Astrocyte (in vitro differentiated cells and primary cell): ENCODE results near the gene SAP130. TPM values are rescaled to one million over a fixed set of nuclear protein-coding genes. Genes with fewer than 3 reads are reported as not detected.
A peak's percentile ranks its signal among the peaks of the same experiment; 100 is the strongest.

Experiments
- DNase-seq: peaks from one replicate; pipeline ENCODE4 v3.0.0-alpha.2; 2010; ENCODE audit warnings: low read depth
- FAIRE-seq: peaks from 2 replicates; lab custom pipeline; 2011; peaks lifted over from hg19 to GRCh38; lab: Jason Lieb, UNC
- H2AFZ ChIP-seq: 2 replicates; pipeline ENCODE4 v1.6.0; 2012; ENCODE audit warnings: low read depth, low read length, inconsistent platforms
- H3K27ac ChIP-seq: 2 replicates; pipeline ENCODE4 v1.5.1; 2011; ENCODE audit warnings: low read depth, low read length, inconsistent platforms
- H3K27me3 ChIP-seq: 2 replicates; pipeline ENCODE4 v1.6.0; 2011; ENCODE audit warnings: low read length, inconsistent platforms; ENCODE audit not compliant: insufficient read depth
- H3K36me3 ChIP-seq: 2 replicates; pipeline ENCODE4 v1.5.1; 2011; ENCODE audit warnings: low read length, inconsistent platforms; ENCODE audit not compliant: insufficient read depth
- H3K4me1 ChIP-seq: 2 replicates; pipeline ENCODE4 v1.5.1; 2011; ENCODE audit warnings: low read length, inconsistent platforms; ENCODE audit not compliant: insufficient read depth
- H3K4me2 ChIP-seq: 2 replicates; pipeline ENCODE4 v1.6.0; 2012; ENCODE audit warnings: low read length, inconsistent platforms
- H3K4me3 ChIP-seq: 2 replicates; pipeline ENCODE4 v1.5.1; 2011; ENCODE audit warnings: low read depth, mild to moderate bottlenecking, low read length, inconsistent platforms; ENCODE audit not compliant: insufficient read depth
- H3K79me2 ChIP-seq: 2 replicates; pipeline ENCODE4 v1.6.0; 2012; ENCODE audit warnings: mild to moderate bottlenecking, low read length, inconsistent platforms; ENCODE audit not compliant: insufficient read depth
- H3K9ac ChIP-seq: 2 replicates; pipeline ENCODE4 v1.6.0; 2012; ENCODE audit warnings: mild to moderate bottlenecking, low read length, inconsistent platforms
- H3K9me3 ChIP-seq: 2 replicates; pipeline ENCODE4 v1.5.1; 2012; ENCODE audit warnings: low read depth, mild to moderate bottlenecking, low read length, inconsistent platforms; ENCODE audit not compliant: insufficient read depth
- H4K20me1 ChIP-seq: 2 replicates; pipeline ENCODE4 v1.6.0; 2012; ENCODE audit warnings: low read length, inconsistent platforms; ENCODE audit not compliant: insufficient read depth
- H3K27ac Mint-ChIP-seq: one replicate; pipeline ENCODE4 v1.8.0; 2021; ENCODE audit warnings: mild to moderate bottlenecking, mixed read lengths; ENCODE audit not compliant: unreplicated experiment
- H3K27me3 Mint-ChIP-seq: one replicate; pipeline ENCODE4 v1.8.0; 2021; ENCODE audit warnings: low read depth, mixed read lengths; ENCODE audit not compliant: unreplicated experiment
- H3K36me3 Mint-ChIP-seq: one replicate; pipeline ENCODE4 v1.8.0; 2021; ENCODE audit warnings: low read depth, mixed read lengths; ENCODE audit not compliant: unreplicated experiment
- H3K4me1 Mint-ChIP-seq: one replicate; pipeline ENCODE4 v1.8.0; 2021; ENCODE audit warnings: low read depth, mixed read lengths; ENCODE audit not compliant: unreplicated experiment
- H3K4me3 Mint-ChIP-seq: one replicate; pipeline ENCODE4 v1.8.0; 2021; ENCODE audit warnings: mild to moderate bottlenecking, moderate library complexity, mixed read lengths; ENCODE audit not compliant: unreplicated experiment
- H3K9me3 Mint-ChIP-seq: one replicate; pipeline ENCODE4 v1.8.0; 2021; ENCODE audit warnings: mild to moderate bottlenecking, mixed read lengths; ENCODE audit not compliant: unreplicated experiment
- CTCF ChIP-seq: IDR thresholded peaks from 2 replicates; pipeline ENCODE4 v1.5.1; 2011; ENCODE audit warnings: low read depth, mild to moderate bottlenecking, inconsistent platforms, low read length, moderate library complexity; ENCODE audit not compliant: insufficient read depth
- EZH2 ChIP-seq: IDR thresholded peaks from 2 replicates; pipeline ENCODE4 v1.6.1; 2012; ENCODE audit warnings: mild to moderate bottlenecking, low read length, inconsistent platforms; ENCODE audit not compliant: insufficient read depth
- total RNA-seq: library from RNA; stranded (reverse); gene quantifications from 2 replicates; pipeline ENCODE4 v1.2.1, GENCODE V29; 2021

Gene SAP130
- total RNA-seq, 1 donor from 2014 or later = 24.6 TPM

- Histone ChIP-seq H3K4me2 (no peak overlapping the region), H3K4me3 (no peak overlapping the region), H3K27me3 (no peaks in the 10 kb centered on the region), H3K79me2 (no peaks in the 10 kb centered on the region), H3K36me3 (no peaks in the 10 kb centered on the region), H4K20me1 (no peaks in the 10 kb centered on the region), H3K4me1 (no peaks in the 10 kb centered on the region), H3K9me3 (peaks cover 6% of the 10 kb centered on the region), H2AFZ (no peak overlapping the region), H3K27ac (no peak overlapping the region), H3K9ac (no peak overlapping the region)
- TF ChIP-seq EZH2 = no peak
- TF ChIP-seq CTCF = no peak
- Mint-ChIP-seq H3K27ac (no peak overlapping the region), H3K9me3 (peaks cover 20% of the 10 kb centered on the region), H3K27me3 (peaks cover 23% of the 10 kb centered on the region), H3K4me1 (peaks cover 2% of the 10 kb centered on the region), H3K36me3 (no peaks in the 10 kb centered on the region), H3K4me3 (no peak overlapping the region)
- no peak for DNase-seq
- FAIRE-seq = no peak
These were observed 4.2 kb upstream of the SAP130 start for GRCh38 chr2:128032092-128032491.

GRCh38 chr2:128028668-128029054 lies 802 bp upstream of the SAP130 start:
- no peaks in the 10 kb centered on the region for H3K36me3 Mint-ChIP-seq
- Histone ChIP-seq H3K9ac (peak overlapping the region; percentile 89), H3K4me2 (peak overlapping the region; percentile 95), H3K4me1 (no peaks in the 10 kb centered on the region), H3K9me3 (no peaks in the 10 kb centered on the region), H2AFZ (peak overlapping the region; percentile 95), H3K79me2 (peaks cover 30% of the 10 kb centered on the region), H4K20me1 (peaks cover 18% of the 10 kb centered on the region), H3K27ac (no peak overlapping the region), H3K36me3 (no peaks in the 10 kb centered on the region), H3K27me3 (no peaks in the 10 kb centered on the region), H3K4me3 (peak overlapping the region; percentile 72)
- peak overlapping the region; percentile 31 for H3K27ac Mint-ChIP-seq
- FAIRE-seq = no peak
- TF ChIP-seq CTCF (no peak), EZH2 (no peak)
- no peak for DNase-seq
- H3K27me3 Mint-ChIP-seq = peaks cover 23% of the 10 kb centered on the region
- peaks cover 2% of the 10 kb centered on the region for H3K4me1 Mint-ChIP-seq
- H3K9me3 Mint-ChIP-seq = peaks cover 7% of the 10 kb centered on the region
- H3K4me3 Mint-ChIP-seq = peak overlapping the region; percentile 84

- Histone ChIP-seq H3K4me2 (peak overlapping the region; percentile 95), H2AFZ (peak overlapping the region; percentile 95), H3K79me2 (peaks cover 35% of the 10 kb centered on the region), H3K9me3 (no peaks in the 10 kb centered on the region), H3K36me3 (peaks cover 2% of the 10 kb centered on the region), H3K27ac (peak overlapping the region; percentile 80), H4K20me1 (peaks cover 18% of the 10 kb centered on the region), H3K4me1 (no peaks in the 10 kb centered on the region), H3K9ac (peak overlapping the region; percentile 89), H3K27me3 (no peaks in the 10 kb centered on the region), H3K4me3 (peak overlapping the region; percentile 75)
- H3K27me3 Mint-ChIP-seq = peaks cover 18% of the 10 kb centered on the region
- DNase-seq = peak; percentile 95
- H3K27ac Mint-ChIP-seq = no peak overlapping the region
- H3K4me3 Mint-ChIP-seq = peak overlapping the region; percentile 81
- peaks cover 7% of the 10 kb centered on the region for H3K9me3 Mint-ChIP-seq
- H3K36me3 Mint-ChIP-seq = no peaks in the 10 kb centered on the region
- peaks cover 2% of the 10 kb centered on the region for H3K4me1 Mint-ChIP-seq
- FAIRE-seq = no peak
- no peak for TF ChIP-seq EZH2
- TF ChIP-seq CTCF = no peak
These were observed 520 bp downstream of the SAP130 start for GRCh38 chr2:128027278-128027800.
